ENCODE measurements around the gene RXRB. TPM values are rescaled to one million over a fixed set of nuclear protein-coding genes. Genes with fewer than 3 reads are reported as not detected.

The RXRB gene
- total RNA-seq, 1 experiment from 2014 or later, result 49.9 TPM

- TF ChIP-seq CEBPB (IDR thresholded peaks at IDR 0.05; ENCODE audit: low read depth), result no peak
- no peak for TF ChIP-seq SRF (IDR thresholded peaks at IDR 0.05; ENCODE audit: low read depth)
- TF ChIP-seq SIN3A (IDR thresholded peaks at IDR 0.05; ENCODE audit: low read depth), result no peak
- no peak for TF ChIP-seq EZH2 (IDR thresholded peaks at IDR 0.05)
- Histone ChIP-seq H3K36me3 (ENCODE audit: control insufficient read depth in 1 of 2, insufficient read depth in 2 of 2, low read length in 2 of 2) (peaks cover 9 to 14% of the 10 kb centered on the region in 2 experiments; a peak in 3 of 4 replicates), H3K9me2 (ENCODE audit: insufficient read depth) (no peaks in the 10 kb centered on the region), H3K9ac (ENCODE audit: low read length) (no peak overlapping the region), H3K27me3 (ENCODE audit: insufficient read depth, low read length) (no peaks in the 10 kb centered on the region), H3K4me2 (ENCODE audit: low read length) (no peak overlapping the region), H4K20me1 (ENCODE audit: insufficient read depth) (no peaks in the 10 kb centered on the region), H3K79me2 (ENCODE audit: insufficient read depth, low read length) (no peaks in the 10 kb centered on the region), H3K4me3 (replicated peaks in 1 of 2; ENCODE audit: low read depth in 1 of 2, low read length in 2 of 2) (no peak overlapping the region), H3K9me3 (ENCODE audit: control insufficient read depth in 1 of 2, insufficient read depth in 1 of 2, low read depth in 1 of 2, low read length in 2 of 2) (no peaks in the 10 kb centered on the region), H3K4me1 (ENCODE audit: control insufficient read depth in 1 of 2, insufficient read depth in 2 of 2, low read length in 2 of 2) (no peaks in the 10 kb centered on the region), H3K27ac (ENCODE audit: low read depth, low read length) (no peak overlapping the region), H2AFZ (ENCODE audit: low read depth, low read length, poor library complexity, severe bottlenecking) (no peak overlapping the region)
- ChIA-PET RAD21 (ENCODE audit: low non-redundant PET in 1 of 2, low total read pairs in 2 of 2, uncharacterized antibody in 2 of 2, unreplicated experiment in 2 of 2) (interaction anchor here in 1 of 2 experiments (0.6 kb wide), 1 partner anchor 8 kb away, joined by 3 read pairs; no protein-coding TSS in a partner anchor), POLR2A (no interaction called here), CTCF (no interaction called here)
- ATAC-seq, result no peak
- no peak for DNase-seq (ENCODE audit: low read depth, low spot score)
- intact Hi-C loops (cut with micrococcal nuclease), result no loop called here
- no TSS peak for BruUV-seq (replicated peaks)
Measured at GRCh38 chr6:33190504-33191107, 9.9 kb downstream of the RXRB start.

- no peaks in the 10 kb centered on the region for H3K79me2 ChIP-seq (ENCODE audit: insufficient read depth, low read length)
- POLR2A ChIA-PET, result interaction anchor here (0.8 kb wide), 1 partner anchor 8 kb away, joined by 3 read pairs; no protein-coding TSS in a partner anchor
- H4K20me1 ChIP-seq (ENCODE audit: insufficient read depth), result no peaks in the 10 kb centered on the region
- H3K9me3 ChIP-seq (ENCODE audit: control insufficient read depth in 1 of 2, insufficient read depth in 1 of 2, low read depth in 1 of 2, low read length in 2 of 2), result no peaks in the 10 kb centered on the region
- no TSS peak for BruUV-seq (replicated peaks)
- H3K27ac ChIP-seq (ENCODE audit: low read depth, low read length), result no peak overlapping the region
- no peaks in the 10 kb centered on the region for H3K4me1 ChIP-seq (ENCODE audit: control insufficient read depth in 1 of 2, insufficient read depth in 2 of 2, low read length in 2 of 2)
- no peak overlapping the region for H3K4me3 ChIP-seq (replicated peaks in 1 of 2; ENCODE audit: low read depth in 1 of 2, low read length in 2 of 2)
- CTCF ChIA-PET, result no interaction called here
- DNase-seq (ENCODE audit: low read depth, low spot score), result no peak
- H3K36me3 ChIP-seq (ENCODE audit: control insufficient read depth in 1 of 2, insufficient read depth in 2 of 2, low read length in 2 of 2), result peaks cover 3 to 9% of the 10 kb centered on the region in 2 experiments; a peak in 3 of 4 replicates
- ATAC-seq, result no peak
- H2AFZ ChIP-seq (ENCODE audit: low read depth, low read length, poor library complexity, severe bottlenecking), result no peak overlapping the region
- no peaks in the 10 kb centered on the region for H3K9me2 ChIP-seq (ENCODE audit: insufficient read depth)
- H3K4me2 ChIP-seq (ENCODE audit: low read length), result no peak overlapping the region
- intact Hi-C loops (cut with micrococcal nuclease), result no loop called here
- RAD21 ChIA-PET (ENCODE audit: low non-redundant PET in 1 of 2, low total read pairs in 2 of 2, uncharacterized antibody in 2 of 2, unreplicated experiment in 2 of 2), result interaction anchor here in 1 of 2 experiments (0.6 kb wide), 1 partner anchor 9 kb away, joined by 3 read pairs; no protein-coding TSS in a partner anchor
- H3K27me3 ChIP-seq (ENCODE audit: insufficient read depth, low read length), result no peaks in the 10 kb centered on the region
- H3K9ac ChIP-seq (ENCODE audit: low read length), result no peak overlapping the region
- TF ChIP-seq FOSL1 (IDR thresholded peaks at IDR 0.05; ENCODE audit: low read depth), result no peak
- TF ChIP-seq SRF (IDR thresholded peaks at IDR 0.05; ENCODE audit: low read depth), result no peak
- no peak for TF ChIP-seq ZNF274 (IDR thresholded peaks at IDR 0.05; ENCODE audit: low read depth, low read length)
- no peak for TF ChIP-seq MAX (IDR thresholded peaks at IDR 0.05)
- TF ChIP-seq ATF3 (IDR thresholded peaks at IDR 0.05), result no peak
- TF ChIP-seq ZBTB33 (IDR thresholded peaks at IDR 0.05; ENCODE audit: extremely low read depth, insufficient replicate concordance, low read length), result no peak
- no peak for TF ChIP-seq ZFX (IDR thresholded peaks at IDR 0.05)
- no peak for TF ChIP-seq POLR2AphosphoS5 (IDR thresholded peaks at IDR 0.05; ENCODE audit: low read depth, low read length)
- TF ChIP-seq EGR1 (IDR thresholded peaks at IDR 0.05; ENCODE audit: low read depth), result no peak
- no peak for TF ChIP-seq REST (IDR thresholded peaks at IDR 0.05; ENCODE audit: low read depth)
Measured at GRCh38 chr6:33189625-33190448, 10.6 kb downstream of the RXRB start.

Measured in HCT116 (cell line).